Ramos (cell line): ENCODE data around the gene SLC15A1.
"Not testable (repeated sequence)": the region's sequence is repeated elsewhere in the genome, so short reads cannot be mapped to it uniquely, and the experiment has no call there.

Source experiments
- in situ Hi-C: fragments of 300-500 bp; cut with MboI; formaldehyde crosslinking; loops from one replicate; pipeline ENCODE4 v1.14.3; 2022; ENCODE audit warnings: low sequenced_read_pairs; ENCODE audit not compliant: unreplicated experiment

SLC15A1 gene

GRCh38 chr13:98664924-98665637, 87.4 kb downstream of the SLC15A1 start:
- in situ Hi-C loops = no loop called here

- in situ Hi-C loops = no loop called here
Measured at GRCh38 chr13:98664510-98664909, 88.0 kb downstream of the SLC15A1 start.

GRCh38 chr13:98664047-98664446, 88.4 kb downstream of the SLC15A1 start:
- in situ Hi-C loops = no loop called here

- in situ Hi-C loops = loop anchor here (5.0 kb wide), 1 partner anchor 211 kb away; no protein-coding TSS in a partner anchor
Measured at GRCh38 chr13:98658131-98658530, 94.3 kb downstream of the SLC15A1 start.

- in situ Hi-C loops = loop anchor here (5.0 kb wide), 1 partner anchor 210 kb away; no protein-coding TSS in a partner anchor
Measured at GRCh38 chr13:98657506-98658085, 94.9 kb downstream of the SLC15A1 start.

GRCh38 chr13:98656223-98656622, 96.2 kb downstream of the SLC15A1 start:
- in situ Hi-C loops = loop anchor here (5.0 kb wide), 1 partner anchor 209 kb away; no protein-coding TSS in a partner anchor

GRCh38 chr13:98653463-98653985, 98.9 kb downstream of the SLC15A1 start:
- in situ Hi-C loops = no loop called here

- in situ Hi-C loops = no loop called here
Measured at GRCh38 chr13:98652721-98653462, 99.6 kb downstream of the SLC15A1 start.

GRCh38 chr13:98652276-98652675, 100.2 kb downstream of the SLC15A1 start:
- in situ Hi-C loops = no loop called here

GRCh38 chr13:98651744-98652143, 100.7 kb downstream of the SLC15A1 start:
- in situ Hi-C loops = no loop called here

GRCh38 chr13:98650396-98651107, 101.9 kb downstream of the SLC15A1 start:
- in situ Hi-C loops = no loop called here

GRCh38 chr13:98649861-98650260, 102.6 kb downstream of the SLC15A1 start:
- in situ Hi-C loops = no loop called here

- in situ Hi-C loops = no loop called here
Measured at GRCh38 chr13:98648686-98649085, 103.8 kb downstream of the SLC15A1 start.

GRCh38 chr13:98648141-98648540, 104.3 kb downstream of the SLC15A1 start:
- in situ Hi-C loops = no loop called here

GRCh38 chr13:98647121-98647520, 105.4 kb downstream of the SLC15A1 start:
- in situ Hi-C loops = no loop called here

- in situ Hi-C loops = no loop called here
Measured at GRCh38 chr13:98643479-98643878, 109.0 kb downstream of the SLC15A1 start.

- in situ Hi-C loops = no loop called here
Measured at GRCh38 chr13:98641075-98641474, 111.4 kb downstream of the SLC15A1 start.

- in situ Hi-C loops = not testable (repeated sequence)
Measured at GRCh38 chr13:98639785-98640184, 112.7 kb downstream of the SLC15A1 start.

GRCh38 chr13:98638352-98638751, 114.1 kb downstream of the SLC15A1 start:
- in situ Hi-C loops = not testable (repeated sequence)
